ENCODE data around the gene ELK3.

The ELK3 gene

DNA sequence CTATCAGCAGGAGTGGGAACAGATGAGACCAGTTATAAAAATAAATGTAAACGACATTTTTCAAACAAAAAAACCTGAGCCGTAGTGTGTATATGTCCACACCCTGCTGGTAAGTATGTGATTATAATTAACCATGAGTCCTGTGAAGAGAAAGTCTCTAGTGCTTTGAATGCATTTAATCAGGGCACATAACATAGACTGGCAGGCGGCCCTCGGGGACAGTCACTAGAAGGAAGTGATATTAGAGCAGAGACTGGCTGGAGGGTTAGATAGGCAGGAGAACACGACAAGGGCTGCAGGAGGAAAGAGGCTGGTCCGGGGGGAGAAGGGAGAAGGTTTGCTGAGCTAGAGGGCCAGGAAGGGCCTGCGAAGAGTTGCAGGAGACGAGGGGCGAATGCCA, 23.8 kb upstream of the ELK3 start:
- in situ Hi-C loops (cut with MboI; ENCODE audit: low pct_unique_long_range_greater_than_20kb, low sequenced_read_pairs, unreplicated experiment): no loop called here
- TF ChIP-seq, protein P1, sequence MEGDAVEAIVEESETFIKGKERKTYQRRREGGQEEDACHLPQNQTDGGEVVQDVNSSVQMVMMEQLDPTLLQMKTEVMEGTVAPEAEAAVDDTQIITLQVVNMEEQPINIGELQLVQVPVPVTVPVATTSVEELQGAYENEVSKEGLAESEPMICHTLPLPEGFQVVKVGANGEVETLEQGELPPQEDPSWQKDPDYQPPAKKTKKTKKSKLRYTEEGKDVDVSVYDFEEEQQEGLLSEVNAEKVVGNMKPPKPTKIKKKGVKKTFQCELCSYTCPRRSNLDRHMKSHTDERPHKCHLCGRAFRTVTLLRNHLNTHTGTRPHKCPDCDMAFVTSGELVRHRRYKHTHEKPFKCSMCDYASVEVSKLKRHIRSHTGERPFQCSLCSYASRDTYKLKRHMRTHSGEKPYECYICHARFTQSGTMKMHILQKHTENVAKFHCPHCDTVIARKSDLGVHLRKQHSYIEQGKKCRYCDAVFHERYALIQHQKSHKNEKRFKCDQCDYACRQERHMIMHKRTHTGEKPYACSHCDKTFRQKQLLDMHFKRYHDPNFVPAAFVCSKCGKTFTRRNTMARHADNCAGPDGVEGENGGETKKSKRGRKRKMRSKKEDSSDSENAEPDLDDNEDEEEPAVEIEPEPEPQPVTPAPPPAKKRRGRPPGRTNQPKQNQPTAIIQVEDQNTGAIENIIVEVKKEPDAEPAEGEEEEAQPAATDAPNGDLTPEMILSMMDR (IDR thresholded peaks at IDR 0.05; ENCODE audit: extremely low read depth, insufficient read depth, missing control alignments): no peak
- no peak for DNase-seq (ENCODE audit: low spot score)

DNA sequence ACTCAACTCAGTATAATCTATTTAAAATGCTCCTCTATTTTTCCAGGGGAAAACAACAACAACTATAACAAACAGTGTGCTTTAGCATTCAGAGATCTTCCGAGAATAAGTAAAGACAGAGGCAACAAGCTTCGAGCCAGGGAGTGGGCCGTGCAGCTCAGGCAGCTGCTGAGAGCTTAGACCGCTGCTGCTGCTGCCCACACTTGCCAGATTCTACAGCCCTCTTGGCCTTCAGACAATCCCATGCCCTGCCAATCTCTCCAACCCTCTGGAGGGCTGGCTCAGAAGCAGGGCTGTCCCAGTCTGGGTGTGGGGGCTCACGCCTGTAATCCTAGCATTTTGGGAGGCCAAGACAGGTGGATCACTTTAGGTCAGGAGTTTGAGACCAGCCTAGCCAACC, 23.4 kb upstream of the ELK3 start:
- in situ Hi-C loops (cut with MboI; ENCODE audit: low pct_unique_long_range_greater_than_20kb, low sequenced_read_pairs, unreplicated experiment): no loop called here
- DNase-seq (ENCODE audit: low spot score): no peak
- TF ChIP-seq, protein P1 (IDR thresholded peaks at IDR 0.05; ENCODE audit: extremely low read depth, insufficient read depth, missing control alignments): no peak

DNA sequence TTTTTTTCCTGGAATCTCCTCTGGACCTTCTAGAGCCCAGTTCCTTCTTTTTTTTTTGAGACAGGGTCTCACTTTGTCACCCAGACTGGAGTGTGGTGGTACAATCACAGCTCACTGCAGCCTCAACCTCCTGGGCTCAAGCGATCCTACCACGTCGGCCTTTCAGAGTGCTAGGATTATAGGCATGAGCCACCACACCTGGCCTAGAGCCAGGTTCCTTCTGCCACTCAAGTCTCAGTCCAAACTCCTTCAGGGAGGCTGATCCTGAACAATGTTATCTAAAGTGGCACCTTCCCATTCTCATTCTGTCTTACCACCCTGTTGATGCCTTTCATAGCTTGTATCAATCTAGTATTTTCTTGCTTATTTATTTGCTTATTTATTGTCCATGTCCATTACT, 22.3 kb upstream of the ELK3 start:
- in situ Hi-C loops (cut with MboI; ENCODE audit: low pct_unique_long_range_greater_than_20kb, low sequenced_read_pairs, unreplicated experiment): no loop called here
- no peak for DNase-seq (ENCODE audit: low spot score)
- TF ChIP-seq, protein P1 (IDR thresholded peaks at IDR 0.05; ENCODE audit: extremely low read depth, insufficient read depth, missing control alignments): no peak

DNA sequence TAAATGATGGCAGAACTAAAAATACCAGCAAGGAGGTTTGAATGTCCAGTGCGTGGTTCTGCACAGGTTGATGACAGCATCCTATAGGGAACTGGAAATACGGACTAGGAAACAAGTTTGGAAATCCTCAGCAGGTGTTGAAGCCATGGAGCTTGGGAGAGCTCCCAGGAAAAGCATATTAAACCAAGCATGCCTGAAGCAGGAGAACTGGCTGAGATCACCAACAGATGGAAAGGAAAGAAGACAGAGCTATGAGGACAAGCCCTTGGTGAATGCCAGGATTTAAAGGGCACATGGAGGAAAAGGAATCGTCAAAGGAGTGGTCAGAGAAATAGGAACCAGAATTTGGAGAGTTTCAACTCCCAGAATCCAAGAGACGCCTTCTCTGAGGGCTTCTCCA, 21.2 kb upstream of the ELK3 start:
- TF ChIP-seq, protein P1 (IDR thresholded peaks at IDR 0.05; ENCODE audit: extremely low read depth, insufficient read depth, missing control alignments): no peak
- in situ Hi-C loops (cut with MboI; ENCODE audit: low pct_unique_long_range_greater_than_20kb, low sequenced_read_pairs, unreplicated experiment): no loop called here
- DNase-seq (ENCODE audit: low spot score): no peak

DNA sequence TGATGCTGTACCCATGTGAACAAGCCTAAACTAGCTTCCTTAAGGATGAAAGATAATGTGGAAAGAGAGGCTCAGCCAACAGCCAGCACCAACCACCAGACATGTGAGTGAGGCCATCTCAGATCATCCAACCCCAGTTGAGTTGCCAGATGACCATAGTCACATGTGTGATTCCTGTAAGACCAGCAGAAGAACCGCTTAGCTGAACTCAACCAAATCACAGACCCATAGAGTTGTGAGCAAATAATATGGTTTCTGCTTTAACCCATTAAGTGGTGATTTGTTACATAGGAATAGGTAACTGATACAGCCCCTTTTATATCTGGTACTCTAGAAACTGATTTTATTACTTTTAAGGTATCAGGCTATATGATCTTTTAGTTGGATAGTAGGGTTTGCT, 17.6 kb upstream of the ELK3 start:
- no peak for DNase-seq (ENCODE audit: low spot score)
- in situ Hi-C loops (cut with MboI; ENCODE audit: low pct_unique_long_range_greater_than_20kb, low sequenced_read_pairs, unreplicated experiment): no loop called here
- TF ChIP-seq, protein P1 (IDR thresholded peaks at IDR 0.05; ENCODE audit: extremely low read depth, insufficient read depth, missing control alignments): no peak

DNA sequence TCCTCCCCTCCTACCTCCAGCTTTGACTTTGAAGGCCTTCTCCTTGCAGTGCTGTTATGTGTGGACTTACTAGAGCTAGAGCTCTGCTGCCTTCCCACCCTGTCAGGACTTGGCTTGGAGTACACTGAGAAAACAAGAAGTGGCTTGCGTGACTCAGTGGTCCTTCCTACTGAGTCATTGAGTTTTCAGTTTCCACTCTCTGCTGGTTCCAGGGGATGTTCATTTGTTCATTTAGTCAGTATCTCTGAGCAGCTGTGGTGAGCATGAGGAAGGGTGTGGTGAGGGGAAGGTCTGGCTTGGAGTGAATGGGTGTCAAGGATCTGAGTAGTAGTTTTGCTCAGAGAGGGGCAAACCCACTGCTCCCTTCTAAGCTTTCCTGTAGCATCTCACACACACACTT, 17.2 kb upstream of the ELK3 start:
- TF ChIP-seq, protein P1 (IDR thresholded peaks at IDR 0.05; ENCODE audit: extremely low read depth, insufficient read depth, missing control alignments): no peak
- no peak for DNase-seq (ENCODE audit: low spot score)
- in situ Hi-C loops (cut with MboI; ENCODE audit: low pct_unique_long_range_greater_than_20kb, low sequenced_read_pairs, unreplicated experiment): no loop called here

Data from GM13977 (cell line).